Measurements from ENCODE around the gene CHCHD3. TPM values are rescaled to one million over a fixed set of nuclear protein-coding genes. Genes with fewer than 3 reads are reported as not detected.
"Not testable (repeated sequence)": the region's sequence is repeated elsewhere in the genome, so short reads cannot be mapped to it uniquely, and the experiment has no call there.

CHCHD3 gene
- total RNA-seq, 1 donor from 2014 or later, result 71.0 TPM

DNA sequence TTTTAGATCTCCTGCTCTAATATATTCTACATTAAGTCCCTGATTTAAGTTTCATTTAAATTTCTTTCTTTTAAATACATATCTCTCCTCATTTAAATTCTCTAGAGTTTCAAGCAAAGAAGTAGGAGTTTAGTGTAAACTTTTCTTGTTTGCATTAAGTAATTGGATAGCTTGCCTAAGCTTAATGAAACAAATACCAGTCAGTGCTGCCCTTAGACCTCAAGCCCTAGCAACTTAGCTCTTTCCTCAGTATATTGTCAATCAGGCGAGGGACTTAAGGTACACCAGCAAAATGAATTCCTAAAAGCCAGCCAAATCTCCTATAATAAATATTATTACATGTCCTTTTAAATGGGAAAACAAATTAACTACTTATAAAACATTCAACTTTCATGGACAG is 101.5 kb downstream of the CHCHD3 start:
- no peak overlapping the region for H3K27ac Mint-ChIP-seq
- no peak for DNase-seq (ENCODE audit: extremely low spot score, unreplicated experiment)
- peaks cover 9% of the 10 kb centered on the region for H3K4me1 Mint-ChIP-seq (ENCODE audit: unreplicated experiment)
- TF ChIP-seq, protein P1, sequence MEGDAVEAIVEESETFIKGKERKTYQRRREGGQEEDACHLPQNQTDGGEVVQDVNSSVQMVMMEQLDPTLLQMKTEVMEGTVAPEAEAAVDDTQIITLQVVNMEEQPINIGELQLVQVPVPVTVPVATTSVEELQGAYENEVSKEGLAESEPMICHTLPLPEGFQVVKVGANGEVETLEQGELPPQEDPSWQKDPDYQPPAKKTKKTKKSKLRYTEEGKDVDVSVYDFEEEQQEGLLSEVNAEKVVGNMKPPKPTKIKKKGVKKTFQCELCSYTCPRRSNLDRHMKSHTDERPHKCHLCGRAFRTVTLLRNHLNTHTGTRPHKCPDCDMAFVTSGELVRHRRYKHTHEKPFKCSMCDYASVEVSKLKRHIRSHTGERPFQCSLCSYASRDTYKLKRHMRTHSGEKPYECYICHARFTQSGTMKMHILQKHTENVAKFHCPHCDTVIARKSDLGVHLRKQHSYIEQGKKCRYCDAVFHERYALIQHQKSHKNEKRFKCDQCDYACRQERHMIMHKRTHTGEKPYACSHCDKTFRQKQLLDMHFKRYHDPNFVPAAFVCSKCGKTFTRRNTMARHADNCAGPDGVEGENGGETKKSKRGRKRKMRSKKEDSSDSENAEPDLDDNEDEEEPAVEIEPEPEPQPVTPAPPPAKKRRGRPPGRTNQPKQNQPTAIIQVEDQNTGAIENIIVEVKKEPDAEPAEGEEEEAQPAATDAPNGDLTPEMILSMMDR (conservative IDR thresholded peaks at IDR 0.05), result no peak
- H3K36me3 Mint-ChIP-seq, result peaks cover 8% of the 10 kb centered on the region
- H3K4me3 Mint-ChIP-seq, result no peak overlapping the region
- no peaks in the 10 kb centered on the region for H3K9me3 Mint-ChIP-seq
- H3K27me3 Mint-ChIP-seq, result no peaks in the 10 kb centered on the region

DNA sequence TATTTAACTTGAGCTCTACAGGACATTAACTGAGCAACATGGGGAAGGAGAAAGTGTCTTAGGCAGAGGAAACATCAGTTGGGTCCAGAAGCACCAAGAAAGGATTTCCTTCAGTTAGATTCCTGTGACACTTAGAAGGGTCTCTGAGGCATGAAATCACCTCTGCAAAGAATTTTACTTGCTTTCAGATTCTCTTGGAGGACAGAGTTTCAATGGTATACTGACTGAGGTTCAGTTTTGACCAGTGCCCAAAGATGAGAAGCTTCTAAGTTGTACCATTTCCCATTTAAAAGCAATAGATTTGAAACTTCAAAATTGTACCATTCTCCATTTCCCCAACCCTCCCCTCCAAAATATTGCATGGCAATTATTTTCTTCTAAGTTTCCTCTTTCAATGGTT is 102.4 kb downstream of the CHCHD3 start:
- DNase-seq (ENCODE audit: extremely low spot score, unreplicated experiment), result no peak
- H3K9me3 Mint-ChIP-seq, result no peaks in the 10 kb centered on the region

DNA sequence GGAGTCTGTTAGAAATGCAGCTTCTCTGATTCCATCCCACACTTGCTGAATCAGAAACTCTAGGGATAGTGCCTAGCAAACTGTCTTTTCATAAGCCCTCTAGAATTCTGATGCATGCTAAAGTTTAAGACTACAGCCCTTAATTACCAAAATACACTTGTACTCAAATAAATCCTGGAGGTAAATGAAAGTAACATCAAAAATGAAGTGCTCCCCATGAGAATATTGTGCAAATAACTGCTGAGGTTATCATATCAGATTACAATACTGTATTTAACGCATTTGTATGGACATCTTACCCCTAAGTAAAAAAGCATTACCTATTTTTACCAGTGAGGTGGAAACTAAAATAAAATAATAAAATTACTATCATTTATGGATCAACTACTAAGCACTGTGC is 104.7 kb downstream of the CHCHD3 start:
- H3K27me3 Mint-ChIP-seq, result no peaks in the 10 kb centered on the region
- TF ChIP-seq, protein P1 (conservative IDR thresholded peaks at IDR 0.05), result no peak
- DNase-seq (ENCODE audit: extremely low spot score, unreplicated experiment), result no peak
- H3K27ac Mint-ChIP-seq, result no peak overlapping the region
- peaks cover 9% of the 10 kb centered on the region for H3K4me1 Mint-ChIP-seq (ENCODE audit: unreplicated experiment)
- no peaks in the 10 kb centered on the region for H3K9me3 Mint-ChIP-seq
- no peak overlapping the region for H3K4me3 Mint-ChIP-seq
- peaks cover 13% of the 10 kb centered on the region for H3K36me3 Mint-ChIP-seq

More for the DNA sequence above, 102.4 kb downstream of the CHCHD3 start:
- Mint-ChIP-seq H3K36me3 (peaks cover 8% of the 10 kb centered on the region), H3K27me3 (no peaks in the 10 kb centered on the region), H3K4me1 (ENCODE audit: unreplicated experiment) (peaks cover 9% of the 10 kb centered on the region), H3K4me3 (no peak overlapping the region), H3K27ac (no peak overlapping the region)
- TF ChIP-seq, protein P1 (conservative IDR thresholded peaks at IDR 0.05), result no peak

DNA sequence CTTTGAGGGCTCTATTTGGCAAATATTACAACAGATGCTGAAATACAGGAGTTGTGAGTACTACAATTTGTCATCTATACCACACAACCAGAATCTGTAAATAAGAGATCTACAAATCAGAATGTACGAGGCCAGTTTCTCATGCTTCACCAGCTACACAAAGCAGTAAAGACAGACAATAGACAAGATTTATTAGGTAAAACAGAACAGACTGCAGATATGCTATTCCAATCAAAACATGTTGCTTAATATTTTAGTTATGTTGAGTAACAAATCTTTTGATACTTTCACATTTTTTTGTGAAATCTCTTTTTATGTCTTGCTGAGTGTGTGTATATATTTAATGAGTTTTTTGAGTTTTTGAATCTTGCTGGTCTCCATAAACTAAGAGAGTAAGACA is 109.1 kb downstream of the CHCHD3 start:
- no peak overlapping the region for H3K4me3 Mint-ChIP-seq
- H3K27ac Mint-ChIP-seq, result no peak overlapping the region
- no peaks in the 10 kb centered on the region for H3K9me3 Mint-ChIP-seq
- TF ChIP-seq, protein P1 (conservative IDR thresholded peaks at IDR 0.05), result no peak
- DNase-seq (ENCODE audit: extremely low spot score, unreplicated experiment), result no peak
- H3K27me3 Mint-ChIP-seq, result no peaks in the 10 kb centered on the region
- peaks cover 13% of the 10 kb centered on the region for H3K36me3 Mint-ChIP-seq
- H3K4me1 Mint-ChIP-seq (ENCODE audit: unreplicated experiment), result peaks cover 4% of the 10 kb centered on the region

DNA sequence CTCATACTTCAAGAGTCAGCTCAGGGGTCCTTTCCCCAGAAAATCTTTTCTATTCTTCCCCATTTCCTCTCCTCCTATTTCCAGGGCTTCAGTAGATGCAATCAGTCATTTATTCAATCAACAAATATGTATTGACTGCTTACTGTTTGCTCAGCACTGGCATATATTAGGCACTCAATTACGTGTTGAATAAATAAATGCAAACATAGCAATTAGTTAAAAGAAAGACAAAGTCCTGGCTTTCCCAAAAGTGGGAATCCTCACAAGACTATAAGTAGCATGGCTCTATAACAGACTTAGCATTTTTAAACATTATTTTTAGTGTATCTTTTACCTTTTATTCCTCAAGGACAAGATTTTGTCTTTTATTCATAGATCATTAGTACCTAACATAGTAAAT is 111.6 kb downstream of the CHCHD3 start:
- no peak for DNase-seq (ENCODE audit: extremely low spot score, unreplicated experiment)
- Mint-ChIP-seq H3K4me1 (ENCODE audit: unreplicated experiment) (no peaks in the 10 kb centered on the region), H3K36me3 (peaks cover 9% of the 10 kb centered on the region), H3K27me3 (no peaks in the 10 kb centered on the region), H3K9me3 (no peaks in the 10 kb centered on the region), H3K4me3 (no peak overlapping the region), H3K27ac (no peak overlapping the region)
- TF ChIP-seq, protein P1 (conservative IDR thresholded peaks at IDR 0.05), result no peak

DNA sequence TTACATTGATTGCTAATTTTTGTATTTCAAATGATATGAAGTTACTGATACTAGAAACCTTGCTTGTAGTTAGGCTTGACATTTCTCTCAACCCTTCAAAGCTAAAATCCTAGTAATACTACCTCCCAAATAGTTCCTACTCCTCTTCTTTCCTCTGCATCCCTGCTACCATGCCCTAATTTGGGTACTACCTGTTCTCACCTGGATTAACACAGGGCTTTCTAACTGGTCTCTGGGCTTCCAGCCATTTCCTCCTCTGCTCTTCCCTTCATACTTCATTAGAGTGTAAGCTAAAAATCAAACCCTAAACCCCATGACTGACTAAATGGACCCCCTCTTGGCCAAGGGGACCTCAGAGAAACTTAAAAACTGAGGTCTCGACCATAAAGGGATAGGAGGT is 112.4 kb downstream of the CHCHD3 start:
- Mint-ChIP-seq H3K4me3 (no peak overlapping the region), H3K27me3 (no peaks in the 10 kb centered on the region), H3K9me3 (no peaks in the 10 kb centered on the region), H3K27ac (no peak overlapping the region), H3K36me3 (peaks cover 9% of the 10 kb centered on the region), H3K4me1 (ENCODE audit: unreplicated experiment) (no peaks in the 10 kb centered on the region)
- TF ChIP-seq, protein P1 (conservative IDR thresholded peaks at IDR 0.05), result no peak
- no peak for DNase-seq (ENCODE audit: extremely low spot score, unreplicated experiment)

DNA sequence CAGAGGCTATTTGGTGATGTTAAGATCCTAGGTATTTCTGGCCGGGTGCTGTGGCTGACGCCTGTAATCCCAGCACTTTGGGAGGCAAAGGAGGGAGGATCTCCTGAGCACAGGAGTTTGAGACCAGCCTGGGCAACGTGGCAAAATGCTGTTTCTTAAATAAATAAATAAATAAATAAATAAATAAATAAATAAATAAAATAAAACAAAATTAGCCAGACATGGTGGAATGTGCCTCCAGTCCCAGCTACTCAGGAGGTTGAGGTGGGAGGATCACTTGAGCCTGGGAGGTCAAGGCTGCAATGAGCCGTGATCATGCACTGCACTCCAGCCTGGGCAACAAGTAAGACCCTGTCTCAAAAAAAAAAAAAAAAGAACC is 114.4 kb downstream of the CHCHD3 start:
- not testable (repeated sequence) for H3K27me3 Mint-ChIP-seq; H3K36me3 Mint-ChIP-seq; H3K27ac Mint-ChIP-seq; DNase-seq (ENCODE audit: extremely low spot score, unreplicated experiment); H3K9me3 Mint-ChIP-seq; H3K4me1 Mint-ChIP-seq (ENCODE audit: unreplicated experiment); H3K4me3 Mint-ChIP-seq
